Trophoblast cell (in vitro differentiated cells and primary cell): ENCODE measurements around the gene TOPBP1.

ENCODE experiments used
- DNase-seq, 2 donors: peaks; one replicate each; pipeline ENCODE4 v3.0.0-alpha.2; 2016
- H2AFZ ChIP-seq: 2 replicates; pipeline ENCODE4 v1.6.1; 2013; ENCODE audit warnings: low read length, moderate library complexity, mild to moderate bottlenecking; ENCODE audit not compliant: insufficient read depth, poor library complexity
- H2AK5ac ChIP-seq: 2 replicates; pipeline ENCODE4 v1.6.1; 2013; ENCODE audit warnings: mild to moderate bottlenecking, low read length
- H2BK120ac ChIP-seq: 2 replicates; pipeline ENCODE4 v1.6.1; 2013; ENCODE audit warnings: low read length, mild to moderate bottlenecking, moderate library complexity; ENCODE audit not compliant: insufficient read depth, poor library complexity
- H2BK12ac ChIP-seq: 2 replicates; pipeline ENCODE4 v1.6.1; 2013; ENCODE audit warnings: mild to moderate bottlenecking, low read length, moderate library complexity
- H2BK5ac ChIP-seq: 2 replicates; pipeline ENCODE4 v1.6.1; 2013; ENCODE audit warnings: low read length, low read depth, moderate library complexity, mild to moderate bottlenecking; ENCODE audit not compliant: poor library complexity
- H3K14ac ChIP-seq: 2 replicates; pipeline ENCODE4 v1.6.1; 2013; ENCODE audit warnings: mild to moderate bottlenecking, low read length
- H3K18ac ChIP-seq: 2 replicates; pipeline ENCODE4 v1.6.1; 2013; ENCODE audit warnings: mild to moderate bottlenecking, low read length
- H3K23ac ChIP-seq: 2 replicates; pipeline ENCODE4 v1.6.1; 2013; ENCODE audit warnings: low read length
- H3K27ac ChIP-seq: 2 replicates; pipeline ENCODE4 v1.5.1; 2013; ENCODE audit warnings: low read depth, mild to moderate bottlenecking, inconsistent platforms, low read length, moderate library complexity
- H3K27me3 ChIP-seq: 2 replicates; pipeline ENCODE4 v1.6.1; 2013; ENCODE audit warnings: inconsistent platforms, mild to moderate bottlenecking, low read length, moderate library complexity; ENCODE audit not compliant: insufficient read depth
- H3K36me3 ChIP-seq, 2 experiments: 1 replicate in 1 of 2; 2 replicates in 1 of 2; pipeline ENCODE4 v1.6.1; 2013; ENCODE audit warnings: low read length in 2 of 2, mild to moderate bottlenecking in 2 of 2, moderate library complexity in 1 of 2; ENCODE audit not compliant: insufficient read depth in 2 of 2, control insufficient read depth in 1 of 2
- H3K4ac ChIP-seq: 2 replicates; pipeline ENCODE4 v1.6.1; 2013; ENCODE audit warnings: low read depth, mild to moderate bottlenecking, low read length, moderate library complexity
- H3K4me1 ChIP-seq, 2 experiments: 1 replicate in 1 of 2; 2 replicates in 1 of 2; pipeline ENCODE4 v1.6.1; 2013; ENCODE audit warnings: low read length in 2 of 2, mild to moderate bottlenecking in 2 of 2, moderate library complexity in 1 of 2; ENCODE audit not compliant: insufficient read depth in 2 of 2, control insufficient read depth in 1 of 2
- H3K4me2 ChIP-seq: 2 replicates; pipeline ENCODE4 v1.6.1; 2013; ENCODE audit warnings: inconsistent platforms, mild to moderate bottlenecking, low read length, moderate library complexity
- H3K4me3 ChIP-seq: 2 replicates; pipeline ENCODE4 v1.5.1; 2013; ENCODE audit warnings: mild to moderate bottlenecking, low read depth, low read length, inconsistent platforms
- H3K79me1 ChIP-seq: one replicate; pipeline ENCODE4 v1.6.1; 2013; ENCODE audit warnings: low read length
- H3K79me2 ChIP-seq: 2 replicates; pipeline ENCODE4 v1.6.1; 2013; ENCODE audit warnings: low read length, mild to moderate bottlenecking; ENCODE audit not compliant: control insufficient read depth, insufficient read depth, poor library complexity
- H3K9ac ChIP-seq: 2 replicates; pipeline ENCODE4 v1.6.1; 2013; ENCODE audit warnings: mild to moderate bottlenecking, low read length
- H3K9me3 ChIP-seq: 2 replicates; pipeline ENCODE4 v1.6.1; 2013; ENCODE audit warnings: low read depth, mild to moderate bottlenecking, control low read depth, inconsistent platforms, low read length; ENCODE audit not compliant: insufficient read depth
- H4K12ac ChIP-seq: 2 replicates; pipeline ENCODE4 v1.6.1; 2013; ENCODE audit warnings: low read depth, mild to moderate bottlenecking, low read length, moderate library complexity
- H4K8ac ChIP-seq: 2 replicates; pipeline ENCODE4 v1.6.1; 2013; ENCODE audit warnings: low read depth, mild to moderate bottlenecking, low read length, moderate library complexity
- H4K91ac ChIP-seq: one replicate; pipeline ENCODE4 v1.6.1; 2013; ENCODE audit warnings: low read depth, mild to moderate bottlenecking, low read length, moderate library complexity
- WGBS: extraction: QIAGEN DNeasy Blood & Tissue Kit; methylation state at CpG from one replicate; pipeline ENCODE4 v1.1.7; 2013; ENCODE audit warnings: missing lambda C conversion rate; ENCODE audit not compliant: insufficient read length, insufficient coverage; ENCODE audit errors: extremely low coverage; 5-methylcytosine and 5-hydroxymethylcytosine counted together

Gene TOPBP1

GRCh38 chr3:133588035-133588434 is 73.7 kb downstream of the TOPBP1 start:
- Histone ChIP-seq H2BK5ac (no peak overlapping the region), H2AK5ac (no peak overlapping the region), H3K4me1 (peaks cover 0 to 3% of the 10 kb centered on the region in 2 experiments), H3K4me2 (no peak overlapping the region), H3K4me3 (no peak overlapping the region), H4K91ac (no peak overlapping the region), H3K79me1 (no peaks in the 10 kb centered on the region), H4K12ac (no peak overlapping the region), H2BK12ac (no peak overlapping the region), H3K14ac (no peak overlapping the region), H2BK120ac (no peak overlapping the region), H3K27ac (no peak overlapping the region), H3K9me3 (no peaks in the 10 kb centered on the region), H3K18ac (no peak overlapping the region), H3K4ac (no peak overlapping the region), H3K36me3 (peaks cover 24 to 40% of the 10 kb centered on the region in 2 experiments), H3K27me3 (no peaks in the 10 kb centered on the region), H3K79me2 (no peaks in the 10 kb centered on the region), H4K8ac (no peak overlapping the region), H2AFZ (no peak overlapping the region), H3K23ac (no peak overlapping the region), H3K9ac (no peak overlapping the region)
- DNase-seq, result no peak
- WGBS, result no CpG with 5 or more reads among the region's 4 CpGs

- H3K14ac ChIP-seq, result no peak overlapping the region
- H3K23ac ChIP-seq, result no peak overlapping the region
- H2BK120ac ChIP-seq, result no peak overlapping the region
- no peak overlapping the region for H4K91ac ChIP-seq
- peaks cover 9% of the 10 kb centered on the region for H3K79me2 ChIP-seq
- no peak overlapping the region for H3K18ac ChIP-seq
- H3K4ac ChIP-seq, result no peak overlapping the region
- no peak overlapping the region for H2AK5ac ChIP-seq
- no peak overlapping the region for H3K27ac ChIP-seq
- no peaks in the 10 kb centered on the region for H3K79me1 ChIP-seq
- H3K27me3 ChIP-seq, result no peaks in the 10 kb centered on the region
- H4K8ac ChIP-seq, result no peak overlapping the region
- no peaks in the 10 kb centered on the region for H3K9me3 ChIP-seq
- no peak overlapping the region for H2BK5ac ChIP-seq
- no peak overlapping the region for H3K4me2 ChIP-seq
- no peak overlapping the region for H2BK12ac ChIP-seq
- DNase-seq, result no peak
- peaks cover 35 to 51% of the 10 kb centered on the region in 2 experiments for H3K36me3 ChIP-seq
- no peak overlapping the region for H3K4me3 ChIP-seq
- H3K4me1 ChIP-seq, result peaks cover 0 to 1% of the 10 kb centered on the region in 2 experiments
- H4K12ac ChIP-seq, result no peak overlapping the region
- no peak overlapping the region for H2AFZ ChIP-seq
- WGBS, result no CpG with 5 or more reads among the region's 6 CpGs
- no peak overlapping the region for H3K9ac ChIP-seq
These were observed 78.3 kb downstream of the TOPBP1 start for GRCh38 chr3:133583396-133583795.

GRCh38 chr3:133578548-133579191 is 83.1 kb downstream of the TOPBP1 start:
- Histone ChIP-seq H3K4me2 (peak overlapping the region; percentile 46), H2BK120ac (no peak overlapping the region), H4K91ac (no peak overlapping the region), H3K36me3 (peaks cover 22 to 33% of the 10 kb centered on the region in 2 experiments), H3K18ac (no peak overlapping the region), H3K4me1 (peaks cover 1 to 5% of the 10 kb centered on the region in 2 experiments), H3K23ac (no peak overlapping the region), H3K27ac (no peak overlapping the region), H3K4me3 (no peak overlapping the region), H3K4ac (peak overlapping the region; percentile 91), H2AFZ (no peak overlapping the region), H2BK5ac (no peak overlapping the region), H3K9me3 (no peaks in the 10 kb centered on the region), H2BK12ac (no peak overlapping the region), H4K8ac (no peak overlapping the region), H3K9ac (no peak overlapping the region), H3K79me1 (peaks cover 8% of the 10 kb centered on the region), H3K79me2 (peaks cover 30% of the 10 kb centered on the region), H4K12ac (no peak overlapping the region), H3K14ac (no peak overlapping the region), H3K27me3 (no peaks in the 10 kb centered on the region), H2AK5ac (no peak overlapping the region)
- DNase-seq, result peak in 1 of 2 donors; percentile 66
- WGBS, result no CpG with 5 or more reads among the region's 1 CpG

GRCh38 chr3:133576169-133576568 is 85.6 kb downstream of the TOPBP1 start:
- Histone ChIP-seq H3K27ac (no peak overlapping the region), H2BK5ac (no peak overlapping the region), H3K4me1 (peaks cover 4 to 11% of the 10 kb centered on the region in 2 experiments), H2AFZ (no peak overlapping the region), H2AK5ac (no peak overlapping the region), H3K14ac (no peak overlapping the region), H4K91ac (no peak overlapping the region), H2BK120ac (no peak overlapping the region), H3K4me3 (no peak overlapping the region), H3K23ac (no peak overlapping the region), H3K27me3 (no peaks in the 10 kb centered on the region), H3K9ac (no peak overlapping the region), H3K18ac (no peak overlapping the region), H3K9me3 (no peaks in the 10 kb centered on the region), H3K4me2 (peak overlapping the region; percentile 62), H2BK12ac (no peak overlapping the region), H3K4ac (peak overlapping the region; percentile 99), H3K79me2 (peaks cover 30% of the 10 kb centered on the region), H3K36me3 (peaks cover 16 to 23% of the 10 kb centered on the region in 2 experiments), H4K12ac (no peak overlapping the region), H4K8ac (no peak overlapping the region), H3K79me1 (peaks cover 15% of the 10 kb centered on the region)
- no CpG with 5 or more reads among the region's 3 CpGs for WGBS
- DNase-seq, result no peak
